Measurements from ENCODE around the gene ZFPM1. TPM values are rescaled to one million over a fixed set of nuclear protein-coding genes. Genes with fewer than 3 reads are reported as not detected.

The ZFPM1 gene
- total RNA-seq, 1 donor from 2014 or later: 21.7 TPM

DNA sequence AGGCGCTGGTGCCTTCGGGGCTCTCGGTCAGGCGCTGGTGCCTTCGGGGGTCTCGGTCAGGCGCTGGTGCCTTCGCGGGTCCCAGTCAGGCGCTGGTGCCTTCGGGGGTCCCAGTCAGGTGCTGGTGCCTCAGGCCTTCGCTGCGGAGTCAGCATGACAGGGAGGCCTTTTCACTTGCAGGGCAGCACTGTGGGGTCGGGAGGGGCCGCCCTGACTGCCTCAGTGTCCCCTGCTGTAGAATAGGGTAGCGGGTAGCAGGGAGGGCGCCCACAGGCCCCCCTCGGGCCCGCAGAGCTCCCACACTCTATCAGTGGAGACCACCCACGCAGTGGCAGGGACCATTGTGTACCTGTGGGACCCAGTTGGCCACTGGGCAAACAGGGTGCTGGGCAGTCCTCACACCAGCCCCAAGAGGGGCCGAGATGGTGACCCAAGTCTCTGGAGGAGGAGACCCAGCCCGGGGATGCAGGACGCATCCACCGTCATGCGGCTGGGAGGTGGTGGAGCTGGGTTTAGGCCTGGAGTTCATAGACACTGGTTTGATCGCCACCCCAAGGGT is 38.0 kb downstream of the ZFPM1 start:
- Mint-ChIP-seq H3K4me1 (ENCODE audit: low read depth) (no peaks in the 10 kb centered on the region), H3K27me3 (ENCODE audit: insufficient read depth) (no peaks in the 10 kb centered on the region), H3K4me3 (no peak overlapping the region), H3K27ac (no peak overlapping the region), H3K9me3 (no peaks in the 10 kb centered on the region), H3K36me3 (ENCODE audit: low read depth) (no peaks in the 10 kb centered on the region)
- DNase-seq (ENCODE audit: low spot score): no peak
- intact Hi-C loops (cut with micrococcal nuclease): no loop called here

DNA sequence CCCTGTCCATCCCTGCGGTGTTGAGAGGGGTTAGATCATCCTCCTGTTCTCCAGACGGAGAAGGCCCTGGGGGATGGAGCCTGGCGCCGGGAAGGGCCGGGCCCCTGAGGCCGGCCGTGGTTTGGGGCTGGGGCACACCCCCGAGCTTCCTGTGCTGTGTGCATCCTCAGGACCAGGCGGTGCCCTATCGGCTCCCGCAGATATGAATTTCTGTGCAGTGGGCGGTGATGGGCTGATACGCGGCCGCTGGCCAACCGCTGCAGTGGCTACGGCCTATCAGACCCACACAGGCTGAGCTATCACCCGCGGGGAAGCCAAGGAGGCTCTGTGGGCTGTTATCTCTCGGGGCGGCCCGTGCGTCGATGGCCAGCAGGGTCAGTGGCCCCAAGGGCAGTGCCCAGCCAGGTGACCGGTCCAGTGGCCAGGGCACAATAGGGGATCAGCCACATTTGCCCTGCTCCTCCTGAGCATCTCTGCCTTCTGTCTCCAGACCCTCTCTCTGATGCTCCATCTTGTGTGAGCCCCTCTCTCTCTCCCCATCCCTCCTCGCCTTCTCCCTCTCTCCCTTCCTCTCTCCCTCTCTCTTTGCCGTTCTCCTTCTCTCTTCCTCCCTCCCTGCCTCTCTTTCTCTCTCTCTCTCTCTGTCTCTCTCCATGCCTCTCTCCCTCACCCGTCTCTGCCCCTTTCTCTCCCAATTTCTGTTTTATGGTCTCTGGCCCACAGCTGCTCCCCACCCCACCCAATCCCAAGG is 38.7 kb downstream of the ZFPM1 start:
- no peaks in the 10 kb centered on the region for H3K4me1 Mint-ChIP-seq (ENCODE audit: low read depth)
- DNase-seq (ENCODE audit: low spot score): no peak
- intact Hi-C loops (cut with micrococcal nuclease): no loop called here
- H3K9me3 Mint-ChIP-seq: no peaks in the 10 kb centered on the region
- H3K27ac Mint-ChIP-seq: no peak overlapping the region
- H3K4me3 Mint-ChIP-seq: no peak overlapping the region
- H3K27me3 Mint-ChIP-seq (ENCODE audit: insufficient read depth): no peaks in the 10 kb centered on the region
- H3K36me3 Mint-ChIP-seq (ENCODE audit: low read depth): no peaks in the 10 kb centered on the region

- H3K36me3 Mint-ChIP-seq (ENCODE audit: low read depth): no peaks in the 10 kb centered on the region
- no peaks in the 10 kb centered on the region for H3K9me3 Mint-ChIP-seq
- H3K27ac Mint-ChIP-seq: no peak overlapping the region
- intact Hi-C loops (cut with micrococcal nuclease): no loop called here
- no peaks in the 10 kb centered on the region for H3K4me1 Mint-ChIP-seq (ENCODE audit: low read depth)
- DNase-seq (ENCODE audit: low spot score): no peak
- no peaks in the 10 kb centered on the region for H3K27me3 Mint-ChIP-seq (ENCODE audit: insufficient read depth)
- no peak overlapping the region for H3K4me3 Mint-ChIP-seq
Measured at GRCh38 chr16:88493879-88494278, 40.8 kb downstream of the ZFPM1 start.

- H3K27me3 Mint-ChIP-seq (ENCODE audit: insufficient read depth): no peaks in the 10 kb centered on the region
- no peak overlapping the region for H3K4me3 Mint-ChIP-seq
- intact Hi-C loops (cut with micrococcal nuclease): no loop called here
- no peaks in the 10 kb centered on the region for H3K4me1 Mint-ChIP-seq (ENCODE audit: low read depth)
- H3K27ac Mint-ChIP-seq: no peak overlapping the region
- no peaks in the 10 kb centered on the region for H3K36me3 Mint-ChIP-seq (ENCODE audit: low read depth)
- no peaks in the 10 kb centered on the region for H3K9me3 Mint-ChIP-seq
- no peak for DNase-seq (ENCODE audit: low spot score)
Measured at GRCh38 chr16:88494335-88495154, 41.5 kb downstream of the ZFPM1 start.

- no peak overlapping the region for H3K27ac Mint-ChIP-seq
- no peaks in the 10 kb centered on the region for H3K36me3 Mint-ChIP-seq (ENCODE audit: low read depth)
- intact Hi-C loops (cut with micrococcal nuclease): no loop called here
- no peak overlapping the region for H3K4me3 Mint-ChIP-seq
- H3K27me3 Mint-ChIP-seq (ENCODE audit: insufficient read depth): no peaks in the 10 kb centered on the region
- H3K9me3 Mint-ChIP-seq: no peaks in the 10 kb centered on the region
- H3K4me1 Mint-ChIP-seq (ENCODE audit: low read depth): no peaks in the 10 kb centered on the region
- DNase-seq (ENCODE audit: low spot score): no peak
Measured at GRCh38 chr16:88495268-88495772, 42.2 kb downstream of the ZFPM1 start.

GRCh38 chr16:88497561-88498462 is 44.7 kb downstream of the ZFPM1 start:
- Mint-ChIP-seq H3K9me3 (no peaks in the 10 kb centered on the region), H3K27ac (no peak overlapping the region), H3K4me1 (ENCODE audit: low read depth) (no peaks in the 10 kb centered on the region), H3K4me3 (no peak overlapping the region), H3K27me3 (ENCODE audit: insufficient read depth) (no peaks in the 10 kb centered on the region), H3K36me3 (ENCODE audit: low read depth) (no peaks in the 10 kb centered on the region)
- DNase-seq (ENCODE audit: low spot score): no peak
- intact Hi-C loops (cut with micrococcal nuclease): no loop called here

- no peaks in the 10 kb centered on the region for H3K4me1 Mint-ChIP-seq (ENCODE audit: low read depth)
- H3K9me3 Mint-ChIP-seq: no peaks in the 10 kb centered on the region
- DNase-seq (ENCODE audit: low spot score): no peak
- no peaks in the 10 kb centered on the region for H3K36me3 Mint-ChIP-seq (ENCODE audit: low read depth)
- no peak overlapping the region for H3K27ac Mint-ChIP-seq
- intact Hi-C loops (cut with micrococcal nuclease): no loop called here
- H3K4me3 Mint-ChIP-seq: no peak overlapping the region
- H3K27me3 Mint-ChIP-seq (ENCODE audit: insufficient read depth): no peaks in the 10 kb centered on the region
Measured at GRCh38 chr16:88498576-88499208, 45.6 kb downstream of the ZFPM1 start.

DNA sequence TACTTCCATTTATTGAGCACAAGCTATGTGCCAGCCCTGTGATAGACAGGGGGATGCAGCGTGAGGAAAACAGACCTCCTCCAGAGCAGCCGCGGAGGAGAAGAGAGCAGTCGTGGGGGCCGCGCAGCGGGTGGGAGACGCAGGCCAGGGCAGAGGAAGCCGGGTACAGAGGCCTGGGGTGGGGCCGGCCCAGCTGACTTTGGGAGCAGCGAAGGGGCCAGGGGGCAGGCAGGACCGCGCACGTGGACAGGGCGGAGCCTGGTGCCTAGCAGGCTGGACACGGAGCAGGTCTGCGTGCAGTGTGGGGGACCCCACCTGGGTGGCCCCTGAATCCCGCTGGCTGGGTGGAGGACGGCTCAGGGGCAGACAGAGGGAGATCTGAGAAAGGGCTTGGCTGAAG is 46.2 kb downstream of the ZFPM1 start:
- intact Hi-C loops (cut with micrococcal nuclease): no loop called here
- H3K27ac Mint-ChIP-seq: no peak overlapping the region
- H3K36me3 Mint-ChIP-seq (ENCODE audit: low read depth): no peaks in the 10 kb centered on the region
- no peak overlapping the region for H3K4me3 Mint-ChIP-seq
- DNase-seq (ENCODE audit: low spot score): no peak
- no peaks in the 10 kb centered on the region for H3K4me1 Mint-ChIP-seq (ENCODE audit: low read depth)
- no peaks in the 10 kb centered on the region for H3K9me3 Mint-ChIP-seq
- H3K27me3 Mint-ChIP-seq (ENCODE audit: insufficient read depth): no peaks in the 10 kb centered on the region

DNA sequence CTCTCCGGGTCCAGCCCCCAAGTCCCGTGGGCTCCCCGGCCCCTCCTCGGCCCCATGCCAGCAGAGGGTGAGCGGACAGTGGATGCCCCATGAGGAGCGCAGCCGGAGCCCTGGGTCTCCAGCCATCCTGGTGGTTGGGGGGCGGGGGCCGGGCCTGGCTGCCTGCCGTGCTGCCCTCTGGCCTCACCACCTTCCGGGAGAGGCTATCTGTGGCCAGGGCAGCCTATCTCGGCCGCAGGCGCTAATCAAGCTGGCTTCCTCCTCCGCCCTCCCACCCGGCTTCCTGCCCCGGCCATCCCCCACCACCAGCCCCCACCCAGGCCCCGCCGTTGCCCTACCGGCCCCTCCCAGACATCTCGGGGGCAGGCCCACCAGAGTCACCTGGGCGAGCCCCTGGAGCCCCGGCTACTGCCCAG is 46.8 kb downstream of the ZFPM1 start:
- no peaks in the 10 kb centered on the region for H3K36me3 Mint-ChIP-seq (ENCODE audit: low read depth)
- intact Hi-C loops (cut with micrococcal nuclease): no loop called here

DNA sequence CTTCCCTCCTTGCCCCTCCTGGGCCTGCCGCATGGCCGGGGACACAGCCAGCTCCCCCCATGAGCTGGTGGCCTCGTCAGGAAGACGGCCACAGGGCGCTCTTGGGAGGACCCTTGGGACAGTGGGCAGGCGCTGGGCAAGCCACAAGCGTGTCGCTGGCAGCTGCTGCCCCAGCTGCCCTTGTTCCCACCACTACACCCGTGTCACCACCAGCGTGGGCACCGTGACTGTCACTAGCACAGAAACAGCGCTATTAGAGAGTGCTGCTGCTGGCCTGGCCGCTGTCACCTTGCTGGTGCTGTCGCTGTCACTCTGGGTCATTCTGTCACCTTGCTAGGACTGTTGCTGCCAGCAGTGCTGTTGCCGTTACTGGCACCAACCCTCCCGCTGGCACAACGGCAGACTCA is 47.2 kb downstream of the ZFPM1 start:
- DNase-seq (ENCODE audit: low spot score): no peak
- no peaks in the 10 kb centered on the region for H3K4me1 Mint-ChIP-seq (ENCODE audit: low read depth)
- H3K27me3 Mint-ChIP-seq (ENCODE audit: insufficient read depth): no peaks in the 10 kb centered on the region
- H3K27ac Mint-ChIP-seq: no peak overlapping the region
- no peak overlapping the region for H3K4me3 Mint-ChIP-seq
- no peaks in the 10 kb centered on the region for H3K9me3 Mint-ChIP-seq
- no peaks in the 10 kb centered on the region for H3K36me3 Mint-ChIP-seq (ENCODE audit: low read depth)
- intact Hi-C loops (cut with micrococcal nuclease): no loop called here

More for the DNA sequence above, 46.8 kb downstream of the ZFPM1 start:
- H3K4me3 Mint-ChIP-seq: no peak overlapping the region
- no peaks in the 10 kb centered on the region for H3K4me1 Mint-ChIP-seq (ENCODE audit: low read depth)
- H3K9me3 Mint-ChIP-seq: no peaks in the 10 kb centered on the region
- DNase-seq (ENCODE audit: low spot score): no peak
- H3K27ac Mint-ChIP-seq: no peak overlapping the region
- no peaks in the 10 kb centered on the region for H3K27me3 Mint-ChIP-seq (ENCODE audit: insufficient read depth)

DNA sequence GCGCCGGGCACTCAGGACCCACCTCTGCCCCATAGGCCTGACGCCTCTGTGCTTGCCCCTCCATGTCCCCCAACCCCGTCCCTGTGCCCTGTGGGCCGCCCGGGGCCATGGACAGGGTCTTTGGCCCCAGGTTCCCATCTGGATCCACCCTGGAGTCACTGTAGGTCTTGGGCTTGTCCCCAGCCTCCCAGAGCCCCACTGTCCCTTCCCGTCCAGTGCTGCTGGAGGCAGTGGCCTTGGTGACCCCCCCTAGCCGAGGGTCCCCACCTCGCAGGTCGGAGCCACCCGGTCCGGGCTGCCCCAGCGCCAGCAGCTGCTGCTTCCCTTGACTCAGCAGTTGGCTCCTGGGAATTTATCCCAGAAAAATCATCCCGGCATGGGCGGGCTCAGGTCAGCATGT is 49.3 kb downstream of the ZFPM1 start:
- no peak for DNase-seq (ENCODE audit: low spot score)
- no peaks in the 10 kb centered on the region for H3K36me3 Mint-ChIP-seq (ENCODE audit: low read depth)
- H3K4me3 Mint-ChIP-seq: no peak overlapping the region
- no peaks in the 10 kb centered on the region for H3K9me3 Mint-ChIP-seq
- no peaks in the 10 kb centered on the region for H3K4me1 Mint-ChIP-seq (ENCODE audit: low read depth)
- H3K27me3 Mint-ChIP-seq (ENCODE audit: insufficient read depth): no peaks in the 10 kb centered on the region
- H3K27ac Mint-ChIP-seq: no peak overlapping the region
- intact Hi-C loops (cut with micrococcal nuclease): no loop called here

- H3K27me3 Mint-ChIP-seq (ENCODE audit: insufficient read depth): no peaks in the 10 kb centered on the region
- H3K36me3 Mint-ChIP-seq (ENCODE audit: low read depth): no peaks in the 10 kb centered on the region
- no peaks in the 10 kb centered on the region for H3K9me3 Mint-ChIP-seq
- no peaks in the 10 kb centered on the region for H3K4me1 Mint-ChIP-seq (ENCODE audit: low read depth)
- no peak for DNase-seq (ENCODE audit: low spot score)
- H3K27ac Mint-ChIP-seq: no peak overlapping the region
- intact Hi-C loops (cut with micrococcal nuclease): no loop called here
- no peak overlapping the region for H3K4me3 Mint-ChIP-seq
Measured at GRCh38 chr16:88502776-88503280, 49.7 kb downstream of the ZFPM1 start.

Data from activated T-helper 1 cell treated with anti-CD3 and anti-CD28 coated beads, Interleukin-12 subunit alpha, Interleukin-12 subunit beta, Interleukin-2, Interleukin-4 antibody, amounts not matched to agents 30 ng/mL and 10 ng/mL and 1 ng/mL, durations not matched to agents 14 hours and 24 hours and 36 hours (primary cell).